ENCODE measurements around the gene VTI1A.

The VTI1A gene

DNA sequence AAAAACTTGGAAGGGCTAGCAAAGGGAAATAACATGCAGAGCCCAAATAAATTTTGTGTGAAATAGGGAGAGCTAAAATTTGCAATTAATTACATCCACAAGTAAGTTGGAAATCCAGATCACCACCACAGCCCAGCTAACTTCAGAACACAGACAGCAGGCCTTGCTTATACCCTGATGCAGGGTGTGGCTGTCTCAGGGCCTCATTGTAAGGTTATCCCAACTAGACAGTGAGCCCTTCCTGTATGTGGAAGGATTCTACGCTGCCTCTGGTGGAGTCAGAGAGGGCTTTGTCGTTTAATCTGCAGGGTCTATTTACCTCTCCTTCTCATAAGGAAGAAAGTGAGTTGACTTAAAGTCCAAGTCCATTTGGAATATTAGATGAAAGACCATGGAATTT lies 322.1 kb downstream of the VTI1A start:
- TF ChIP-seq, protein P1, sequence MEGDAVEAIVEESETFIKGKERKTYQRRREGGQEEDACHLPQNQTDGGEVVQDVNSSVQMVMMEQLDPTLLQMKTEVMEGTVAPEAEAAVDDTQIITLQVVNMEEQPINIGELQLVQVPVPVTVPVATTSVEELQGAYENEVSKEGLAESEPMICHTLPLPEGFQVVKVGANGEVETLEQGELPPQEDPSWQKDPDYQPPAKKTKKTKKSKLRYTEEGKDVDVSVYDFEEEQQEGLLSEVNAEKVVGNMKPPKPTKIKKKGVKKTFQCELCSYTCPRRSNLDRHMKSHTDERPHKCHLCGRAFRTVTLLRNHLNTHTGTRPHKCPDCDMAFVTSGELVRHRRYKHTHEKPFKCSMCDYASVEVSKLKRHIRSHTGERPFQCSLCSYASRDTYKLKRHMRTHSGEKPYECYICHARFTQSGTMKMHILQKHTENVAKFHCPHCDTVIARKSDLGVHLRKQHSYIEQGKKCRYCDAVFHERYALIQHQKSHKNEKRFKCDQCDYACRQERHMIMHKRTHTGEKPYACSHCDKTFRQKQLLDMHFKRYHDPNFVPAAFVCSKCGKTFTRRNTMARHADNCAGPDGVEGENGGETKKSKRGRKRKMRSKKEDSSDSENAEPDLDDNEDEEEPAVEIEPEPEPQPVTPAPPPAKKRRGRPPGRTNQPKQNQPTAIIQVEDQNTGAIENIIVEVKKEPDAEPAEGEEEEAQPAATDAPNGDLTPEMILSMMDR (conservative IDR thresholded peaks at IDR 0.05; ENCODE audit: low read length), result no peak
- no peak for DNase-seq (ENCODE audit: low read depth)
- no peak overlapping the region for H3K4me3 ChIP-seq (ENCODE audit: low read length)

DNA sequence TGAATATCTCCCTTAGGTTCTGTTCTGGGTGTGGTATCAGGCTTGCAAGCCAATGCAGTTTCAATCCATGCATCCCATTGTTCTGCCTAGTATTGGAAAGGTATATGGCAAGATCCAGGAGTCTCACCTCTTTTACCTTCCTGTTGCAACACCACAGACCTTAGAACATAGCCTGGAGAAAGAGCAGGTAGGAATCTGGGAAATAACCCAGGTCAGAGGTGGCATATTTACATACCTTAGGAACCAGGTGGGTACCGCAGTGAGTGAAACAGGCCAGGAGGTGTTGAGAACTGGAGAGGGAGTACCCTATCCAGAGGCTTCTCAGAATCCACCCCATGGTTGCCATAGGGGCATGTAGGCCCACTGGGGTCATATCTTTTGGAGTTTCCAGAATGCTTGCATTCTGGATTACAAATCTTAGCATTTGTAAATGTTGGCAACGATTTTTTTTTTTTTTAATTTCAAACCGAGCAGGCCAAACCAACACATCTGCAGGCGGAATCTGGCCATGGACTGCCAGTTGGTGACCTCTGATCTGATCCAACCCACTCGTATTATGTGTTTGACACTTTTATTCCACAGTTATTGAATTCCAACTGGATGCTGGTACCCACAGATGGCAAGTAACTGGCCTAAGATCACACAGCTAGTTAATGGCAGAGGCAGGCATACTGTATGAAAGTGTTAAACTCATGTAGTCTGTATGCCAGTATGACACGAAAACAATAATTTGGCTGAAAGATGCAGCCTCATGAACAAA lies 322.8 kb downstream of the VTI1A start:
- no peak overlapping the region for H3K4me3 ChIP-seq (ENCODE audit: low read length)
- TF ChIP-seq, protein P1 (conservative IDR thresholded peaks at IDR 0.05; ENCODE audit: low read length), result no peak
- DNase-seq (ENCODE audit: low read depth), result no peak

DNA sequence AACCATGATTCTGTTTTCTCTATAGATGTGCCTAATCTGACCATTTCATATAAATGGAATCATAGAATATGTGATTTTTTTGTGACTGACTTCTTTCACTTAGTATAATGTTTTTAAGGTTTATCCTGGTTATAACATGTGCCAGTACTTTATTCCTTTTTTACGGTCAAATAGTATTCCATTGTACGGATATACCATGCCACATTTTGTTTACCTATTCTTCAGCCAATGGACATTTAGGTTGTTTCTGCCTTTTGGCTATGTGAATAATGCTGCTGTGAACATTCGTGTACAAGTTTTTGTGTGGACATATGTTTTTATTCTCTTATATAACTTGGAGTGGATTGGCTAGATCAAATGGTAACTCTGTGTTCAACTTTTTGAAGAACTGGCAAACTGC lies 324.7 kb downstream of the VTI1A start:
- no peak overlapping the region for H3K4me3 ChIP-seq (ENCODE audit: low read length)
- DNase-seq (ENCODE audit: low read depth), result no peak
- TF ChIP-seq, protein P1 (conservative IDR thresholded peaks at IDR 0.05; ENCODE audit: low read length), result no peak

- no peak overlapping the region for H3K4me3 ChIP-seq (ENCODE audit: low read length)
- TF ChIP-seq, protein P1 (conservative IDR thresholded peaks at IDR 0.05; ENCODE audit: low read length), result no peak
- DNase-seq (ENCODE audit: low read depth), result no peak
These were observed 326.8 kb downstream of the VTI1A start for GRCh38 chr10:112773783-112774182.

- TF ChIP-seq, protein P1 (conservative IDR thresholded peaks at IDR 0.05; ENCODE audit: low read length), result no peak
- no peak for DNase-seq (ENCODE audit: low read depth)
- no peak overlapping the region for H3K4me3 ChIP-seq (ENCODE audit: low read length)
These were observed 327.2 kb downstream of the VTI1A start for GRCh38 chr10:112774210-112774609.

- TF ChIP-seq, protein P1 (conservative IDR thresholded peaks at IDR 0.05; ENCODE audit: low read length), result no peak
- DNase-seq (ENCODE audit: low read depth), result no peak
- no peak overlapping the region for H3K4me3 ChIP-seq (ENCODE audit: low read length)
These were observed 327.8 kb downstream of the VTI1A start for GRCh38 chr10:112774798-112775197.

GRCh38 chr10:112775381-112775780 lies 328.4 kb downstream of the VTI1A start:
- H3K4me3 ChIP-seq (ENCODE audit: low read length), result no peak overlapping the region
- TF ChIP-seq, protein P1 (conservative IDR thresholded peaks at IDR 0.05; ENCODE audit: low read length), result peak; percentile 62
- peak; percentile 58 for DNase-seq (ENCODE audit: low read depth)

Data from AG10803 (cell line).